ENCODE measurements around the gene SH3GLB2. TPM values are rescaled to one million over a fixed set of nuclear protein-coding genes. Genes with fewer than 3 reads are reported as not detected.
A peak's percentile ranks its signal among the peaks of the same experiment; 100 is the strongest.

SH3GLB2 gene
- total and polyA plus RNA-seq, 5 donors from 2014 or later = 18.2 to 77.8 (median 32.4) TPM

- Histone ChIP-seq H3K27me3 (ENCODE audit: control insufficient read depth, insufficient read depth, low read length) (no peaks in the 10 kb centered on the region), H3K9me3 (ENCODE audit: control insufficient read depth in 2 of 2, low read length in 2 of 2) (no peaks in the 10 kb centered on the region), H3K4me3 (ENCODE audit: low read depth, low read length) (no peak overlapping the region), H3K4me1 (ENCODE audit: control insufficient read depth, insufficient read depth, low read length, poor library complexity, severe bottlenecking) (peaks cover 33% of the 10 kb centered on the region), H3K36me3 (ENCODE audit: control insufficient read depth, insufficient read depth, low read length) (peaks cover 14% of the 10 kb centered on the region), H3K27ac (ENCODE audit: insufficient read depth, low read length, poor library complexity, severe bottlenecking) (no peak overlapping the region)
- Mint-ChIP-seq H3K27me3 (no peaks in the 10 kb centered on the region), H3K4me1 (peaks cover 0 to 38% (median 14%) of the 10 kb centered on the region in 4 donors), H3K4me3 (peak overlapping the region in 2 of 4 donors; percentile 32 to 55), H3K9me3 (no peaks in the 10 kb centered on the region), H3K36me3 (peaks cover 3% of the 10 kb centered on the region), H3K27ac (peak overlapping the region in 2 of 3 donors; percentile 81 to 89)
- ATAC-seq (ENCODE audit: low read depth in 2 of 2) (peak; percentile 28 to 29), DNase-seq (peak in 2 of 3 donors; percentile 25 to 78)
Measured at GRCh38 chr9:129071526-129072126, 43.5 kb upstream of the SH3GLB2 start.

- Histone ChIP-seq H3K27me3 (ENCODE audit: control insufficient read depth, insufficient read depth, low read length) (no peaks in the 10 kb centered on the region), H3K4me3 (ENCODE audit: low read depth, low read length) (no peak overlapping the region), H3K36me3 (ENCODE audit: control insufficient read depth, insufficient read depth, low read length) (peaks cover 14% of the 10 kb centered on the region), H3K27ac (ENCODE audit: insufficient read depth, low read length, poor library complexity, severe bottlenecking) (no peak overlapping the region), H3K4me1 (ENCODE audit: control insufficient read depth, insufficient read depth, low read length, poor library complexity, severe bottlenecking) (peaks cover 33% of the 10 kb centered on the region), H3K9me3 (ENCODE audit: control insufficient read depth in 2 of 2, low read length in 2 of 2) (no peaks in the 10 kb centered on the region)
- Mint-ChIP-seq H3K9me3 (no peaks in the 10 kb centered on the region), H3K27me3 (no peaks in the 10 kb centered on the region), H3K36me3 (peaks cover 4% of the 10 kb centered on the region), H3K27ac (peak overlapping the region in 1 of 3 donors; percentile 56), H3K4me1 (peaks cover 0 to 38% (median 14%) of the 10 kb centered on the region in 4 donors), H3K4me3 (no peak overlapping the region)
- DNase-seq = no peak
- no peak for ATAC-seq (ENCODE audit: low read depth in 2 of 2)
Measured at GRCh38 chr9:129070696-129071525, 42.8 kb upstream of the SH3GLB2 start.

GRCh38 chr9:129069862-129070641, 41.9 kb upstream of the SH3GLB2 start:
- Mint-ChIP-seq H3K27ac (peak overlapping the region in 1 of 3 donors; percentile 73), H3K36me3 (peaks cover 8% of the 10 kb centered on the region), H3K4me3 (no peak overlapping the region), H3K27me3 (no peaks in the 10 kb centered on the region), H3K4me1 (peaks cover 0 to 38% (median 14%) of the 10 kb centered on the region in 4 donors), H3K9me3 (no peaks in the 10 kb centered on the region)
- ATAC-seq (ENCODE audit: low read depth in 2 of 2) (no peak), DNase-seq (no peak)
- Histone ChIP-seq H3K27ac (ENCODE audit: insufficient read depth, low read length, poor library complexity, severe bottlenecking) (no peak overlapping the region), H3K36me3 (ENCODE audit: control insufficient read depth, insufficient read depth, low read length) (peaks cover 19% of the 10 kb centered on the region), H3K4me3 (ENCODE audit: low read depth, low read length) (no peak overlapping the region), H3K9me3 (ENCODE audit: control insufficient read depth in 2 of 2, low read length in 2 of 2) (no peaks in the 10 kb centered on the region), H3K4me1 (ENCODE audit: control insufficient read depth, insufficient read depth, low read length, poor library complexity, severe bottlenecking) (peaks cover 33% of the 10 kb centered on the region), H3K27me3 (ENCODE audit: control insufficient read depth, insufficient read depth, low read length) (no peaks in the 10 kb centered on the region)

GRCh38 chr9:129068990-129069861, 41.1 kb upstream of the SH3GLB2 start:
- H3K36me3 ChIP-seq (ENCODE audit: control insufficient read depth, insufficient read depth, low read length) = peaks cover 22% of the 10 kb centered on the region
- H3K36me3 Mint-ChIP-seq = peaks cover 8% of the 10 kb centered on the region
- H3K27me3 ChIP-seq (ENCODE audit: control insufficient read depth, insufficient read depth, low read length) = no peaks in the 10 kb centered on the region
- H3K4me1 Mint-ChIP-seq = peaks cover 0 to 37% (median 12%) of the 10 kb centered on the region in 4 donors
- peak overlapping the region in 3 of 4 donors; percentile 48 to 80 (median 78) for H3K4me3 Mint-ChIP-seq
- H3K27ac ChIP-seq (ENCODE audit: insufficient read depth, low read length, poor library complexity, severe bottlenecking) = peak overlapping the region; percentile 23
- H3K27ac Mint-ChIP-seq = peak overlapping the region; percentile 88 to 98 (median 92)
- DNase-seq (peak in 2 of 3 donors; percentile 50 to 85), ATAC-seq (ENCODE audit: low read depth in 2 of 2) (peak; percentile 91 to 94)
- H3K4me1 ChIP-seq (ENCODE audit: control insufficient read depth, insufficient read depth, low read length, poor library complexity, severe bottlenecking) = peaks cover 33% of the 10 kb centered on the region
- no peaks in the 10 kb centered on the region for H3K9me3 ChIP-seq (ENCODE audit: control insufficient read depth in 2 of 2, low read length in 2 of 2)
- no peak overlapping the region for H3K4me3 ChIP-seq (ENCODE audit: low read depth, low read length)
- no peaks in the 10 kb centered on the region for H3K9me3 Mint-ChIP-seq
- H3K27me3 Mint-ChIP-seq = no peaks in the 10 kb centered on the region

- no peak overlapping the region for H3K4me3 Mint-ChIP-seq
- H3K4me1 ChIP-seq (ENCODE audit: control insufficient read depth, insufficient read depth, low read length, poor library complexity, severe bottlenecking) = peaks cover 33% of the 10 kb centered on the region
- H3K27me3 ChIP-seq (ENCODE audit: control insufficient read depth, insufficient read depth, low read length) = no peaks in the 10 kb centered on the region
- H3K27ac ChIP-seq (ENCODE audit: insufficient read depth, low read length, poor library complexity, severe bottlenecking) = no peak overlapping the region
- no peaks in the 10 kb centered on the region for H3K27me3 Mint-ChIP-seq
- DNase-seq (no peak), ATAC-seq (ENCODE audit: low read depth in 2 of 2) (no peak)
- H3K27ac Mint-ChIP-seq = peak overlapping the region; percentile 69 to 92 (median 88)
- H3K9me3 ChIP-seq (ENCODE audit: control insufficient read depth in 2 of 2, low read length in 2 of 2) = no peaks in the 10 kb centered on the region
- no peaks in the 10 kb centered on the region for H3K9me3 Mint-ChIP-seq
- peaks cover 26% of the 10 kb centered on the region for H3K36me3 ChIP-seq (ENCODE audit: control insufficient read depth, insufficient read depth, low read length)
- H3K36me3 Mint-ChIP-seq = peaks cover 13% of the 10 kb centered on the region
- no peak overlapping the region for H3K4me3 ChIP-seq (ENCODE audit: low read depth, low read length)
- peaks cover 0 to 32% (median 10%) of the 10 kb centered on the region in 4 donors for H3K4me1 Mint-ChIP-seq
Measured at GRCh38 chr9:129068110-129068509, 40.0 kb upstream of the SH3GLB2 start.

GRCh38 chr9:129064499-129064908, 36.4 kb upstream of the SH3GLB2 start:
- peaks cover 38% of the 10 kb centered on the region for H3K36me3 ChIP-seq (ENCODE audit: control insufficient read depth, insufficient read depth, low read length)
- Mint-ChIP-seq H3K4me1 (peaks cover 0 to 14% (median 3%) of the 10 kb centered on the region in 4 donors), H3K27me3 (no peaks in the 10 kb centered on the region), H3K27ac (no peak overlapping the region), H3K4me3 (no peak overlapping the region), H3K36me3 (peaks cover 18% of the 10 kb centered on the region), H3K9me3 (no peaks in the 10 kb centered on the region)
- ATAC-seq (ENCODE audit: low read depth in 2 of 2) (no peak), DNase-seq (no peak)
- peaks cover 12% of the 10 kb centered on the region for H3K4me1 ChIP-seq (ENCODE audit: control insufficient read depth, insufficient read depth, low read length, poor library complexity, severe bottlenecking)
- no peaks in the 10 kb centered on the region for H3K27me3 ChIP-seq (ENCODE audit: control insufficient read depth, insufficient read depth, low read length)
- no peak overlapping the region for H3K4me3 ChIP-seq (ENCODE audit: low read depth, low read length)
- H3K27ac ChIP-seq (ENCODE audit: insufficient read depth, low read length, poor library complexity, severe bottlenecking) = no peak overlapping the region
- no peaks in the 10 kb centered on the region for H3K9me3 ChIP-seq (ENCODE audit: control insufficient read depth in 2 of 2, low read length in 2 of 2)

- H3K27me3 Mint-ChIP-seq = no peaks in the 10 kb centered on the region
- ATAC-seq (ENCODE audit: low read depth in 2 of 2) (no peak), DNase-seq (no peak)
- Histone ChIP-seq H3K4me1 (ENCODE audit: control insufficient read depth, insufficient read depth, low read length, poor library complexity, severe bottlenecking) (no peaks in the 10 kb centered on the region), H3K9me3 (ENCODE audit: control insufficient read depth in 2 of 2, low read length in 2 of 2) (no peaks in the 10 kb centered on the region), H3K27me3 (ENCODE audit: control insufficient read depth, insufficient read depth, low read length) (no peaks in the 10 kb centered on the region), H3K27ac (ENCODE audit: insufficient read depth, low read length, poor library complexity, severe bottlenecking) (no peak overlapping the region), H3K36me3 (ENCODE audit: control insufficient read depth, insufficient read depth, low read length) (peaks cover 43% of the 10 kb centered on the region), H3K4me3 (ENCODE audit: low read depth, low read length) (no peak overlapping the region)
- H3K4me3 Mint-ChIP-seq = no peak overlapping the region
- H3K27ac Mint-ChIP-seq = no peak overlapping the region
- H3K9me3 Mint-ChIP-seq = peaks cover 0 to 1% (median 0%) of the 10 kb centered on the region in 7 donors
- no peaks in the 10 kb centered on the region for H3K4me1 Mint-ChIP-seq
- peaks cover 18% of the 10 kb centered on the region for H3K36me3 Mint-ChIP-seq
Measured at GRCh38 chr9:129063061-129063460, 34.9 kb upstream of the SH3GLB2 start.
